ENCODE data around the gene STX12. TPM values are rescaled to one million over a fixed set of nuclear protein-coding genes. Genes with fewer than 3 reads are reported as not detected.
"Not testable (repeated sequence)": the region's sequence is repeated elsewhere in the genome, so short reads cannot be mapped to it uniquely, and the experiment has no call there.

The STX12 gene
- total RNA-seq, 1 donor from 2014 or later = 25.9 TPM

DNA sequence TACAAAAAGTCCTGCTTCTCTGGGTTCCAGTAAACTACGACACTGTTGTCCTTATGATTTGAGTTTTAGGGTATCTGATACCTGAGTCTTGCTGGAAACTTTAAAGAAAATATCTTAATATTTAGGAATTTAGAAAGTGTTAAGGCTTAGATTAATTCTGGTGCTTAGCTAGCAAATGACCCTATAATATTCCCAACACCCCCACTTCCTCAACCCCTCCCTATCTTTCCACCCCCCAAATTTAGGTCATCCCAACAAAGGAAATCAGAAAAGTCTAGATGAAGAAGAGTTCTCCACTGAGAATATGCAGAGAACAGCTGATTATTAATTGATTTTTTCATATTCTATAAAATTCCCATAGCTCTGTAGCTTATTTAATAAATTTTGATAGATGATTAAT lies 11.7 kb downstream of the STX12 start:
- Mint-ChIP-seq H3K27me3 (ENCODE audit: low read depth) (no peaks in the 10 kb centered on the region), H3K27ac (no peak overlapping the region), H3K4me3 (ENCODE audit: low read depth) (no peak overlapping the region), H3K9me3 (no peaks in the 10 kb centered on the region), H3K4me1 (ENCODE audit: low read depth) (peaks cover 7% of the 10 kb centered on the region), H3K36me3 (ENCODE audit: low read depth) (peaks cover 12% of the 10 kb centered on the region)
- no peak for DNase-seq (ENCODE audit: low spot score)
- intact Hi-C loops (cut with micrococcal nuclease) = no loop called here

DNA sequence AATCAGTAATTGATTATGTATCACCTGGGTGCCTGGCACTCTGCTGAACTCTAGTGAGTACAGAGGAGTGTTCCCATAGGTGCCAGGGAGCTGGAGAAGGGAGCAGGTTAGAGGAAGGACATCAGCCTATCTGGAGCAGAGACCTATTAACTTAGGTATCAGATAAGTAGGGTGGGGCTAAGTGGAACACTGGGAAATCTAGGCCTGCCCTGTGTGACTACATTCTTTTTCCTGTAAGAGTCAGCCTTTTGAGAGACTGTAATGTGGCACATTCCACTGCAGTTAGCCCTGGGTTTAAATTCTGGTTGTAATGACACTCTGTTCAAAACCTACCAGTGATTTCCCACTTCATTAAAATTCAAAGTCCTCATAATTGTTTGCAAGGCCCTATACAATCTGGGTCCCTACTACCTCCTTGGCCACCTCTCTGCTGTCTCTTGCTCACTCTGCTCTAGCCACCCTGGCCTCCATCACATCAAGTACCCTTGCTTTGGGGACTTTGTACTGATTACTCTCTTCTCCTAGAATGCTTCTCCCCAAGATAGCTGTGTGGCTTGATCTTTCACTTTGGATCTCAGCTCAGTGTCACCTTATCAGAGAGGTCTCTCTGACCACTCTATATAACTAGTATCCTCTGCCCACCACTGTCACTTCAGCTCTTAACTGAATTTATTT lies 12.9 kb downstream of the STX12 start:
- H3K27me3 Mint-ChIP-seq (ENCODE audit: low read depth) = no peaks in the 10 kb centered on the region
- no peak for DNase-seq (ENCODE audit: low spot score)
- intact Hi-C loops (cut with micrococcal nuclease) = no loop called here
- H3K4me3 Mint-ChIP-seq (ENCODE audit: low read depth) = no peak overlapping the region
- H3K27ac Mint-ChIP-seq = no peak overlapping the region
- H3K4me1 Mint-ChIP-seq (ENCODE audit: low read depth) = peaks cover 7% of the 10 kb centered on the region
- H3K36me3 Mint-ChIP-seq (ENCODE audit: low read depth) = peaks cover 17% of the 10 kb centered on the region
- no peaks in the 10 kb centered on the region for H3K9me3 Mint-ChIP-seq

DNA sequence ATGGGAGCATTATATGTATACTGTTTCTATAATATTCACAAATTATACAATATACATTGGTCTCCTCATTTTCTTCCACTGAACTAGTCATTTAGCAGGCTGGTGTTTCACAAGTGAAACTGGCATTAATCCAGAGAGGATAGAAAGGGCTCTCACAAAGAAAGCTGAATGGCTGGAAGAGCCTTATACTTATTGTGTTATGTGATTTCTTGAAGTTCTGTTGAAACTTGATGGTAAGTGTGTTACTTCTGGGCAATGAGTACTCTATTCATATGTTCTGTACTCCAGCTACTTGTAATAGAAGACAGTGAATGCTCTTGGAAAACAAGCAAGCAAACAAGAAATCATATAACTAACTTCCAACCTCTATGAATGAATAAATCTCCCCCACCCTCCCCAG lies 14.9 kb downstream of the STX12 start:
- H3K27ac Mint-ChIP-seq = no peak overlapping the region
- peaks cover 7% of the 10 kb centered on the region for H3K4me1 Mint-ChIP-seq (ENCODE audit: low read depth)
- H3K9me3 Mint-ChIP-seq = no peaks in the 10 kb centered on the region
- DNase-seq (ENCODE audit: low spot score) = no peak
- H3K27me3 Mint-ChIP-seq (ENCODE audit: low read depth) = no peaks in the 10 kb centered on the region
- no peak overlapping the region for H3K4me3 Mint-ChIP-seq (ENCODE audit: low read depth)
- intact Hi-C loops (cut with micrococcal nuclease) = no loop called here
- peaks cover 24% of the 10 kb centered on the region for H3K36me3 Mint-ChIP-seq (ENCODE audit: low read depth)

DNA sequence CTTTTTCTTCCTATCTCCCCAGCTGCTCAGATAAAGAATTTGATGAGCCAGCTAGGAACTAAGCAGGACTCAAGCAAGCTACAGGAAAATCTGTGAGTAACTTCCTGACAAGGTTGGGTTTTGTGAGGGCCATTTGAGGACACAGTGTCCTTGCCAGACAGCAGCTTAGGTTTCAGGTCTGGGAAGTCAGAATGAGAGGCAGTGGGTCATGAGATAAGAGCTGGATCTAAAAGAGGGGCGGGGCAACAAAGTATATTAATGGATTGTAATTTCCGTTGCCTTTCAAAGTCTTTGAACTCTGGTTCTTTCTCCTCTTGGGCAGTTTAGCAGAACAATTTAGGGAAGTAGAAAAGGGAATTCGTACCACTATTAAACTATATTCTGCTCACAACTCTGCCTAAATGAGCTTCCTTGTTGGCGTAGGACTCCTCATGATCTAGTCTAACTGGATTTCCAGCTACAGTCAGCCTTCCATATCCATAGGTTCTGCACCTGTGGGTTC lies 16.6 kb downstream of the STX12 start:
- Mint-ChIP-seq H3K4me3 (ENCODE audit: low read depth) (no peak overlapping the region), H3K27me3 (ENCODE audit: low read depth) (no peaks in the 10 kb centered on the region), H3K36me3 (ENCODE audit: low read depth) (peaks cover 33% of the 10 kb centered on the region), H3K27ac (no peak overlapping the region), H3K4me1 (ENCODE audit: low read depth) (peaks cover 7% of the 10 kb centered on the region), H3K9me3 (no peaks in the 10 kb centered on the region)
- no peak for DNase-seq (ENCODE audit: low spot score)
- intact Hi-C loops (cut with micrococcal nuclease) = no loop called here

GRCh38 chr1:27790270-27790669 lies 17.3 kb downstream of the STX12 start:
- H3K27ac Mint-ChIP-seq; H3K4me1 Mint-ChIP-seq (ENCODE audit: low read depth); H3K27me3 Mint-ChIP-seq (ENCODE audit: low read depth); intact Hi-C loops (cut with micrococcal nuclease); H3K9me3 Mint-ChIP-seq; DNase-seq (ENCODE audit: low spot score); H3K4me3 Mint-ChIP-seq (ENCODE audit: low read depth): not testable (repeated sequence)
- H3K36me3 Mint-ChIP-seq (ENCODE audit: low read depth) = peaks cover 38% of the 10 kb centered on the region

DNA sequence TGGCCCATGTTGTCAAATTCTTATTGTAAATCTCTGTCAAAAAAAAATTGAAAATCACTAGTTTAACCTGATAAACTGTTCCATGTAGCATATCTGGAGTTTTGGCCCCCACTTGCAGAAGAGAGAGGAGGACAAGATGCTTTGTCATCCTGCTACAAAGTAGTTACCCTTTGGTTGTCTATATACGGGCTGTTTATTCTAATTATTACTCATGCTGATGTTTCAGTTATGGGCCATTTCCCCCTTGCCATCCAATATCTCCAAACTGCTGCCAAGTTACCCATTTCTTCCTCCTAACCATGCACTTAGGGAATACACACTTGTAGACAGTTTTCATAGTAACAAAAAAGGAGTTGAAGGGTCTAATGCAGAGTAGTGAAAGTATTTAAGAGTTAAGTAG lies 22.6 kb downstream of the STX12 start:
- DNase-seq (ENCODE audit: low spot score) = no peak
- Mint-ChIP-seq H3K9me3 (no peaks in the 10 kb centered on the region), H3K4me3 (ENCODE audit: low read depth) (no peak overlapping the region), H3K27ac (no peak overlapping the region), H3K36me3 (ENCODE audit: low read depth) (peaks cover 50% of the 10 kb centered on the region), H3K27me3 (ENCODE audit: low read depth) (no peaks in the 10 kb centered on the region), H3K4me1 (ENCODE audit: low read depth) (peaks cover 13% of the 10 kb centered on the region)
- intact Hi-C loops (cut with micrococcal nuclease) = no loop called here

DNA sequence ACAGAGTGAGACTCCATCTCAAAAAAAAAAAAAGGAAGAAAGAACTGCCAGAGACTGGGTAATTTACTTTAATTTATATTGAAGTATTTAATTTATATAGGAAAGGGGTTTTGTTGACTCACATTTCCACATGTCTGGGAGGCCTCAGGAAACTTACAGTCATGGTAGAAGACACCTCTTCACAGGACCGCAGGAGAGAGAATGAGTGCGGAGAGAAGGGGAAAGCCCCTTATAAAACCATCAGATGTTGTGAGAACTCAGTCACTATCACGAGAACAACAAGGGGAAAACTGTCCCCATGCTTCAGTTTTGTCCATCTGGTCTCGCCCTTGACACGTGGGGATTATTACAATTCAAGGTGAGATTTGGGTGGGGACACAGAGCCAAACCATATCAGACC lies 31.8 kb downstream of the STX12 start:
- intact Hi-C loops (cut with micrococcal nuclease) = no loop called here
- no peak for DNase-seq (ENCODE audit: low spot score)
- Mint-ChIP-seq H3K4me1 (ENCODE audit: low read depth) (peaks cover 2% of the 10 kb centered on the region), H3K36me3 (ENCODE audit: low read depth) (peaks cover 45% of the 10 kb centered on the region), H3K27ac (no peak overlapping the region), H3K4me3 (ENCODE audit: low read depth) (no peak overlapping the region), H3K9me3 (no peaks in the 10 kb centered on the region), H3K27me3 (ENCODE audit: low read depth) (no peaks in the 10 kb centered on the region)

GRCh38 chr1:27806758-27807157 lies 33.7 kb downstream of the STX12 start:
- H3K9me3 Mint-ChIP-seq = no peaks in the 10 kb centered on the region
- no peak overlapping the region for H3K27ac Mint-ChIP-seq
- no peak for DNase-seq (ENCODE audit: low spot score)
- intact Hi-C loops (cut with micrococcal nuclease) = no loop called here
- peaks cover 2% of the 10 kb centered on the region for H3K4me1 Mint-ChIP-seq (ENCODE audit: low read depth)
- peaks cover 43% of the 10 kb centered on the region for H3K36me3 Mint-ChIP-seq (ENCODE audit: low read depth)
- H3K4me3 Mint-ChIP-seq (ENCODE audit: low read depth) = no peak overlapping the region
- H3K27me3 Mint-ChIP-seq (ENCODE audit: low read depth) = no peaks in the 10 kb centered on the region

DNA sequence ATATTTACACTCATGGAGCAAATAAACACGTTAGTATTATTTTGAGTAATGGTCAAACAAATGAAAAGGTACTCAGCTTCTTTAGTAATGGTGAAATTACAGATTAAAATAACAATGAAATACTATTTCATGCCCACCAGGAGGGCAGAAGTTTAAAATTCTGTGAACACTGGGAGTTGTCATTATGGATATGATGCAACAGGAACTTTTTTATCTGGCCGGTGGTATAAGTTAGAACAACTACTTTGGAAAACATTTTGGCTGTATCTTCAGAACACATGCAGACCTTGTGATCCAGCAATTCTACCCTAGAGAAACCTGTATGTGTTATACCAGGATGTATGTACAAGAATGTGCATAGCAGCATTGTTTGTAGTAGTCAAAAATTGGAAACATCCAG lies 34.4 kb downstream of the STX12 start:
- H3K9me3 Mint-ChIP-seq = no peaks in the 10 kb centered on the region
- H3K27ac Mint-ChIP-seq = no peak overlapping the region
- peaks cover 42% of the 10 kb centered on the region for H3K36me3 Mint-ChIP-seq (ENCODE audit: low read depth)
- no peaks in the 10 kb centered on the region for H3K27me3 Mint-ChIP-seq (ENCODE audit: low read depth)
- H3K4me3 Mint-ChIP-seq (ENCODE audit: low read depth) = no peak overlapping the region
- no peak for DNase-seq (ENCODE audit: low spot score)
- H3K4me1 Mint-ChIP-seq (ENCODE audit: low read depth) = peaks cover 2% of the 10 kb centered on the region
- intact Hi-C loops (cut with micrococcal nuclease) = no loop called here

DNA sequence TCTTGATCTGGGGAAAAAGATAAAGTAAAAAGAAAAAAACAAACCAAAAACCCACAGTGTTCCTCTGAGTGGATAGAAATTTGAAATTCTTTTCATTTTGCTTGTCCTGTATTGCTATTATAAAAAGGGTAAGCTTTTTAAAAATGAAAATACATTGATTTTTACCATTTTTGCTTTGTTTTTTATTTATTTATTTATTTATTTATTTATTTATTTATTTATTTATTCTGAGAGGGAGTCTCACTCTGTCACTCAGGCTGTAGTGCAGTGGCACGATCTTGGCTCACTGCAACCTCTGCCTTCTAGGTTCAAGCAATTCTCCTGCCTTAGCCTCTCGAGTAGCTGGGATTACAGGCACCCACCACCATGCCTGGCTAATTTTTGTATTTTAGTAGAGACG lies 35.1 kb downstream of the STX12 start:
- H3K9me3 Mint-ChIP-seq; intact Hi-C loops (cut with micrococcal nuclease); DNase-seq (ENCODE audit: low spot score); H3K4me1 Mint-ChIP-seq (ENCODE audit: low read depth); H3K4me3 Mint-ChIP-seq (ENCODE audit: low read depth); H3K27ac Mint-ChIP-seq; H3K27me3 Mint-ChIP-seq (ENCODE audit: low read depth): not testable (repeated sequence)
- peaks cover 43% of the 10 kb centered on the region for H3K36me3 Mint-ChIP-seq (ENCODE audit: low read depth)

DNA sequence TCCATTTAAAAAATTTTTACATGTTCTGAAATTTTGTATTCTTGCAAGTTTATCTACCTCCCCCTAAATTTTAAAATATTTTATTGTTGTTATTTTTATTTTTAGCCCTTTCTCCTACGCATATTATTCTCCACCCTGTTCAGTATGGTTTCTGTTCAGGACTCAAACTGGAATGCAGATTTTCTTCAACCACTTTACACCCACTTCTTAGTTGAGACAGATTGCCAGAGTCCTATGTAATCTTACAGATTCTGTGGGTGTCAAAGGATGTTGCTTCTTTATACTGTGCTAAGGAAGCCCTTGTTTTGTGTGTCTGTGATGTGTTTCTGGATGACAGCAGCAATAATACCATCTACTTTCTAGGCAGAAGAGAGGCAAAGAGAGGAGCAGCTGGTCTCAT lies 36.9 kb downstream of the STX12 start:
- DNase-seq (ENCODE audit: low spot score) = no peak
- Mint-ChIP-seq H3K36me3 (ENCODE audit: low read depth) (peaks cover 41% of the 10 kb centered on the region), H3K27me3 (ENCODE audit: low read depth) (no peaks in the 10 kb centered on the region), H3K4me1 (ENCODE audit: low read depth) (peaks cover under 1% of the 10 kb centered on the region), H3K27ac (no peak overlapping the region), H3K9me3 (no peaks in the 10 kb centered on the region), H3K4me3 (ENCODE audit: low read depth) (no peak overlapping the region)
- intact Hi-C loops (cut with micrococcal nuclease) = no loop called here

DNA sequence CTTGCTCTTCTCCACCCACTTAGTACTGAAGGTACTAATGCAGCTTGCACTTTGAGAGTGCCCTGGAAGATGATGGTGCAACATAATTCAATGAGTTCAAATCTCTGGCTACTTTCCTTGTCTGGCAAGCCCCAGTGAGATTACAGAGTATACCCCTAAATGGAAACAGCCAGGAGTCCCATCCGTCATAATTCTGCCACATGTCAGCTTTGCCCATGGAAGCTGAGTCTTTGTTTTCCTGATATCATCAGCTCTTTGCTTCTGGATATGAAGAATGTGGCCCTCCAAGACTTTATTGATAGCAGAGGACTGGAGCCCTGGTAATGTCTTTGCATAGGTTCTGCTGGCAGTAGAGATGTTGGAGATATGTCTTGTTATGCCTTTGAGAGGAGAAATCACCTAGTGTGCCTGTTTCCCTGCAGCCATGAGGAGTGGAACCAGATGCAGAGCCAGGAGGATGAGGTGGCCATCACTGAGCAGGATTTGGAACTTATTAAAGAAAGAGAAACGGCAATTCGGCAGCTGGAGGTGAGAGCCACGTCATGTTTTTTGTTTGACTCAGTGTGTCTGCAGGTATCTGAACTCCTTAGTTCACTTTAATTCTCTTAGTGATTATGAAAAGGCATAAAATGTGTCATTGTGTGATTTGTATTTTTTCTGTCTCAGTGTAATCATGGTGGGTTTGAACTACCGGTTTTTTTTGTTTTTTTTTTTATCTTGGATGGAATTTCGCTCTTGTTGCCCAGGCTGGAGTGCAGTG lies 38.9 kb downstream of the STX12 start:
- Mint-ChIP-seq H3K36me3 (ENCODE audit: low read depth) (peaks cover 36% of the 10 kb centered on the region), H3K27me3 (ENCODE audit: low read depth) (no peaks in the 10 kb centered on the region), H3K4me3 (ENCODE audit: low read depth) (no peak overlapping the region), H3K9me3 (no peaks in the 10 kb centered on the region), H3K27ac (no peak overlapping the region), H3K4me1 (ENCODE audit: low read depth) (no peaks in the 10 kb centered on the region)
- DNase-seq (ENCODE audit: low spot score) = no peak
- intact Hi-C loops (cut with micrococcal nuclease) = no loop called here

DNA sequence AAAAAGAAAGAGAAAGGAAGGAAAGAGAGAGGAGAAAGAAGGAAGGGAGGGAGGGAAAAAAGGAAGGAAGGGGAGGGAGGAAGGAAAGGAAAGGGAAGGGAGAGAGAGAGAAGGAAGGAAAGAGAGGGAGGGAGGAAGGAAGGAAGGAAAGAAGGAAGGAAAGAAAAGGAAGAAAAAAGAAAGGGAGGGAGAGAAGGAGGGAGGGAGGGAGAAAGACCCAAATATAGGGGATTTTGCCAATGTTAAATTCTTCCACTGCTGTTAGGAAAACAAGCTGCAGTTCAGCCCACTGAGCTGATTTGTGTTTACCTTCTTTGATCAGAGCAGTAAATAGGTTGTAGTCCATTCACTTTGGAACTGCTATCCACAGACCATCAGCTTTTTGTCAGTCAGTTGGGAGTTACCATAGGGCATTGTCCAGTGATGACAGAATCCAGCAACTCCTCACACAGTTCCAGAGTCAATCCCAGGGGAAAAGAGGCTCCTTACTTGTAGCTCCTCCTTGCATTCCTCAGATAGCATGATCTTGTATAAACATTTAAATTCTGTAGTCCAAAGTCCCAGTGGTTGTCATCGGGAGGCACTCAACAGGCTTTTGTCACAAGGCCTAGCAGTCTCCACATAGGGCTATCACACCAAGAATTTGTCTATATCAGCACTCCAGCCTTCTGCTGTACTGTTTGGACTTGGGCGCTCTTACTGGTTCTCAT lies 44.1 kb downstream of the STX12 start:
- no peak overlapping the region for H3K4me3 Mint-ChIP-seq (ENCODE audit: low read depth)
- peaks cover 46% of the 10 kb centered on the region for H3K36me3 Mint-ChIP-seq (ENCODE audit: low read depth)
- no peaks in the 10 kb centered on the region for H3K27me3 Mint-ChIP-seq (ENCODE audit: low read depth)
- intact Hi-C loops (cut with micrococcal nuclease) = no loop called here
- H3K4me1 Mint-ChIP-seq (ENCODE audit: low read depth) = no peaks in the 10 kb centered on the region
- H3K9me3 Mint-ChIP-seq = no peaks in the 10 kb centered on the region
- DNase-seq (ENCODE audit: low spot score) = no peak
- no peak overlapping the region for H3K27ac Mint-ChIP-seq

All from activated T-helper 2 cell treated with anti-CD3 and anti-CD28 coated beads, Interferon-gamma antibody, Interleukin-2, Interleukin-4, amounts not matched to agents 10 μg/mL and 5 μg/mL and 100 μg/mL, durations not matched to agents 14 hours and 24 hours and 36 hours (primary cell).